ENCODE measurements around the gene ITM2C.

Gene ITM2C

GRCh38 chr2:230888824-230889400 lies 24.2 kb downstream of the ITM2C start:
- TF ChIP-seq EZH2phosphoT487 (conservative IDR thresholded peaks at IDR 0.05; ENCODE audit: low read length) (no peak), CTCF (IDR thresholded peaks at IDR 0.05; ENCODE audit: insufficient read depth, low read length, poor library complexity, severe bottlenecking) (no peak)
- Histone ChIP-seq H3K36me3 (ENCODE audit: low read length) (no peaks in the 10 kb centered on the region), H3K4me2 (ENCODE audit: low read depth, low read length, poor library complexity, severe bottlenecking) (no peak overlapping the region), H3K9ac (ENCODE audit: low read length) (no peak overlapping the region), H2AFZ (ENCODE audit: low read depth, low read length, severe bottlenecking) (no peak overlapping the region), H4K20me1 (ENCODE audit: low read depth, low read length) (no peaks in the 10 kb centered on the region), H3K4me3 (ENCODE audit: insufficient read depth, low read length, poor library complexity, severe bottlenecking) (no peak overlapping the region), H3K27ac (ENCODE audit: low read depth, low read length) (no peak overlapping the region), H3K9me3 (ENCODE audit: insufficient read depth, low read length) (no peaks in the 10 kb centered on the region), H3K9me2 (replicated peaks; ENCODE audit: insufficient read depth, low read length) (no peaks in the 10 kb centered on the region), H3F3A (ENCODE audit: insufficient read depth) (no peaks in the 10 kb centered on the region), H3K27me3 (ENCODE audit: low read length) (no peaks in the 10 kb centered on the region), H3K79me2 (ENCODE audit: insufficient read depth, low read length) (no peaks in the 10 kb centered on the region)

- H3K9me3 ChIP-seq (ENCODE audit: insufficient read depth, low read length), result no peaks in the 10 kb centered on the region
- no peak overlapping the region for H3K9ac ChIP-seq (ENCODE audit: low read length)
- H3K79me2 ChIP-seq (ENCODE audit: insufficient read depth, low read length), result no peaks in the 10 kb centered on the region
- no peaks in the 10 kb centered on the region for H3K9me2 ChIP-seq (replicated peaks; ENCODE audit: insufficient read depth, low read length)
- no peak overlapping the region for H3K4me2 ChIP-seq (ENCODE audit: low read depth, low read length, poor library complexity, severe bottlenecking)
- TF ChIP-seq CTCF (IDR thresholded peaks at IDR 0.05; ENCODE audit: insufficient read depth, low read length, poor library complexity, severe bottlenecking) (no peak), EZH2phosphoT487 (conservative IDR thresholded peaks at IDR 0.05; ENCODE audit: low read length) (no peak)
- H3K36me3 ChIP-seq (ENCODE audit: low read length), result no peaks in the 10 kb centered on the region
- H2AFZ ChIP-seq (ENCODE audit: low read depth, low read length, severe bottlenecking), result no peak overlapping the region
- no peak overlapping the region for H3K4me3 ChIP-seq (ENCODE audit: insufficient read depth, low read length, poor library complexity, severe bottlenecking)
- H4K20me1 ChIP-seq (ENCODE audit: low read depth, low read length), result no peaks in the 10 kb centered on the region
- no peak overlapping the region for H3K27ac ChIP-seq (ENCODE audit: low read depth, low read length)
- H3F3A ChIP-seq (ENCODE audit: insufficient read depth), result no peaks in the 10 kb centered on the region
- H3K27me3 ChIP-seq (ENCODE audit: low read length), result no peaks in the 10 kb centered on the region
Measured at GRCh38 chr2:230889911-230890601, 25.3 kb downstream of the ITM2C start.

- no peaks in the 10 kb centered on the region for H3K27me3 ChIP-seq (ENCODE audit: low read length)
- no peak overlapping the region for H3K4me3 ChIP-seq (ENCODE audit: insufficient read depth, low read length, poor library complexity, severe bottlenecking)
- no peaks in the 10 kb centered on the region for H3K9me3 ChIP-seq (ENCODE audit: insufficient read depth, low read length)
- no peaks in the 10 kb centered on the region for H3F3A ChIP-seq (ENCODE audit: insufficient read depth)
- no peak overlapping the region for H3K27ac ChIP-seq (ENCODE audit: low read depth, low read length)
- no peak overlapping the region for H3K4me2 ChIP-seq (ENCODE audit: low read depth, low read length, poor library complexity, severe bottlenecking)
- no peak overlapping the region for H3K9ac ChIP-seq (ENCODE audit: low read length)
- H3K9me2 ChIP-seq (replicated peaks; ENCODE audit: insufficient read depth, low read length), result no peaks in the 10 kb centered on the region
- H3K79me2 ChIP-seq (ENCODE audit: insufficient read depth, low read length), result no peaks in the 10 kb centered on the region
- H4K20me1 ChIP-seq (ENCODE audit: low read depth, low read length), result no peaks in the 10 kb centered on the region
- no peaks in the 10 kb centered on the region for H3K36me3 ChIP-seq (ENCODE audit: low read length)
- TF ChIP-seq CTCF (IDR thresholded peaks at IDR 0.05; ENCODE audit: insufficient read depth, low read length, poor library complexity, severe bottlenecking) (no peak), EZH2phosphoT487 (conservative IDR thresholded peaks at IDR 0.05; ENCODE audit: low read length) (no peak)
- no peak overlapping the region for H2AFZ ChIP-seq (ENCODE audit: low read depth, low read length, severe bottlenecking)
Measured at GRCh38 chr2:230890646-230891045, 25.9 kb downstream of the ITM2C start.
